NCI-H2227 (cell line): ENCODE measurements around the gene XG.
"Not testable (repeated sequence)": the region's sequence is repeated elsewhere in the genome, so short reads cannot be mapped to it uniquely, and the experiment has no call there.

Experiments used
- DNase-seq: peaks from one replicate; lab custom pipeline; 2025; ENCODE audit not compliant: unreplicated experiment; lab: John Stamatoyannopoulos, UW

The XG gene, protein sequence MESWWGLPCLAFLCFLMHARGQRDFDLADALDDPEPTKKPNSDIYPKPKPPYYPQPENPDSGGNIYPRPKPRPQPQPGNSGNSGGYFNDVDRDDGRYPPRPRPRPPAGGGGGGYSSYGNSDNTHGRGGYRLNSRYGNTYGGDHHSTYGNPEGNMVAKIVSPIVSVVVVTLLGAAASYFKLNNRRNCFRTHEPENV

DNA sequence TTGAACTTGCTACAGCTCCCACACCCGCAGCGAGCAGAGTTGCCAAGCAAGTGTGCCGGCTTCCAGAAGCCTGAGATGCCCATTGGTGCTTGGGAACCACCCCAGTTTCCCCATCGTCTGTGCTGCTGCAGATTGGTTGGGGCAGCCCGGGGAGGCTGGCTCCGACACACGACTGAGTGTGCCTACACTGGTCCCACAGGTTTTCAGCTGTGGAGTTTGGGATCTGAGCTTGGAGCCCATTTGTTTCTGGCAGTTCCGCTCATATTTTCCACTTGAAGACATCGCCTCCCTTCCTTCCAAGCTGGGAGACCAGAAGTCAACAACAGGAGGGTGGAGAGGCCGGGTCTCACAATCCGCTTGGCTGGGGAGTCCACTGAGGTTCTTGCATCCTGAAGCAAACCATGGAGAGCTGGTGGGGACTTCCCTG is at the start of gene XG:
XG (plus strand) TSS at position 167 of the 427 bp plus-strand sequence; CDS start at position 402, 235 bp downstream.
- not testable (repeated sequence) for DNase-seq

DNA sequence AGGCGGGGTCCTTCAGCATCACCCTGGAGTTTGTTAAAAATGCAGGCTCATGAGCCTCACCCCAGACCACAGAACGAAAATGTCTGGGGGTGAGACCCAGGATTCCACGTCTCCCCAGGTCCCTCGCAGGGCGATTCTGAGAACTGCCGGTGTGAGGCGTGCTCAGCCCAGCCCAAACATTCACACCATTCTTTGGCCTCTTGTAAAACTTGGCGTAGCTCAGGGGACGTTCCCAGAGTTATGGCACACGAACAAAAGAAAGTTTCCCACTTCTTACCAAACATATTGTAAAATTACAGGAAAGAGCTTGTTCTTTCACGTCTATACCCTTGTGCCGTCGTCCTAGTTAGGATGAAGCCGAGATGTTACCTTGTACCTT is 47.9 kb upstream of the XG start:
- no peak for DNase-seq

- no peak for DNase-seq
Measured at GRCh38 chrX:2705046-2705832, 46.6 kb upstream of the XG start.

DNA sequence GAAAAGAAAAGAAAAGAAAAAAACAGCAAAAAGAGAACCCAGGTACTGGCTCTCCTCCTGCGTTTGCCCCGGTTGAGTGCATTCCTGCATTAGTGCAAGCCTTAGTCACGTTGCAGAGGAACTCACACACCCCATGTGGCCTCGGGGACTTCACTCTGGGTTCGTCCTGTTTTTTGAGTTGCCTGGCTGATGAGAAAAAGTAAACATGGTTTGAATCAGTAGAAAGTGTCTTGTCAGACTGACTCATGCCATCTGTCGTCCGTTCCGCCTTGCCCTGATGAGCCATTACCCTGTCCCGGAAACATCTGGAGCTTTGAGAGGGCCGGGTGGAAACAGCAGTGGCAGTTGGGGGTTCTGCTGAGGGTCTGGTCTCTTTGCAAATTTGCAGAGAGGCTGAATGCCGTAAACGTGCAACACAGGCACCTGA is 44.5 kb upstream of the XG start:
- DNase-seq = no peak

DNA sequence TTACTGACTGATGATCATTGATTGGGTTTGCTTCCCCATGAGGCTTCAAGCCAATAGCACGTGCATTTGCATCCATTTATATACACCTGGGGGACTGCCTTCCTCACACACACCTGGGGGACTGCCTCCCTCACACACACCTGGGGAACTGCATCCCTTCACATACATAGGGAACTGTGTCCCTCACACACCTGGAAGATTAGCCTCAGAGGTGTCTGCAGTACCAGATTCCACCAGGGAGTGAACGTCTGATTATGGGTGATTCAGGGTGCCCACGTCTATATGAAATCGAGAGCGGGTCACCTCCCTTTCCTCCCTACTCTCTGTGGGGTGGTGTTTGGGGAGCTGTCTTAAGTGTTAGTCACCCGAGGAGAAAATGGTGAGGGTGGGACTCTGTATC is 43.8 kb upstream of the XG start:
- DNase-seq = no peak

DNA sequence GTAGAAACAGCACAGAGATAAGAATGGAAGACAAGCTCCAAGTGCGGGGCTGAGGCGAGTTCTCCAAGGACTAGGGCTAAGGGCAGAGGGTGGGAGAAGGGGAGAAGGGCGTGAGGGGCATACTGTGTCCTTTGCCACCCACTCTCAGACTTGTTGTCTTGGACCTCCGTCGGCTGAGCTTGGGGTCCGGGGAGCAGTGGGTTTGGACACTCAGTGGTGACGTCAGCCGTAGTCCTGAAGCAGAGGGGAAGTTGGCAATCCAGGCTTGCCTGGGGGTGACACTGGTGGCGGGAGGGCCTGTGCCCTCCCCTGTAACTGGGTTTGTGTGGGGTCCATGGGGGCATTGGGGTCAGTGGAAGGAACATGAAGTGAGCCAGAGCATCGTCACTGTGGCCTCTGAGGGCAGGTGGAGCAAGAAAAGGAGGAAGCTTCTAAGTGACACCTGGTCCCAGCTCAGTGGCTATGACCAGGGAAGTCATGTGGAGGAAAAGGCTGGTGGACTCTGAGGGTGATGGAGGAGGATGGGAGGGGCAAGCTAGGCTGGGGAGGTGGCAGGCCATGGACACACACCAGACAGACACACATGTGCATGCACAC is 43.1 kb upstream of the XG start:
- DNase-seq = no peak

GRCh38 chrX:2709556-2709955 is 42.3 kb upstream of the XG start:
- no peak for DNase-seq

GRCh38 chrX:2710041-2710840 is 41.6 kb upstream of the XG start:
- DNase-seq = no peak

- DNase-seq = no peak
Measured at GRCh38 chrX:2711441-2711840, 40.4 kb upstream of the XG start.

DNA sequence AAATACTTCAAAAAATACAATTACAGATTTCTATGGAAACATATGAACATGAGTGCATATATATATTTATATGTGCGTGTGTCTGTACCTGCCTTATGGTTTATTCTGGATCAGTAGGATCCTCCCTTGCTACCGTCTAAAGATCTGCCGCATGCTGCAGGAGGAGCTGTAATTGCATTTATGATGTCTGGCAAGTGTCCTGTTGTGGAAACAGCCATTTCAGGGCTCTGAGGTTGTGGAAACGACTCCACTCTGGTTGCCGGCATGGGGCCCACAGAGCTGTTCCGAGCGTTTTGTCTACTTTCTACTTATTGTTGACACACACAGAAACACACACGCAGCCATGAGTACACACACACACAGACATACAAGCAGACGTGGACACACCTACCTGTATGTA is 39.4 kb upstream of the XG start:
- no peak for DNase-seq

DNA sequence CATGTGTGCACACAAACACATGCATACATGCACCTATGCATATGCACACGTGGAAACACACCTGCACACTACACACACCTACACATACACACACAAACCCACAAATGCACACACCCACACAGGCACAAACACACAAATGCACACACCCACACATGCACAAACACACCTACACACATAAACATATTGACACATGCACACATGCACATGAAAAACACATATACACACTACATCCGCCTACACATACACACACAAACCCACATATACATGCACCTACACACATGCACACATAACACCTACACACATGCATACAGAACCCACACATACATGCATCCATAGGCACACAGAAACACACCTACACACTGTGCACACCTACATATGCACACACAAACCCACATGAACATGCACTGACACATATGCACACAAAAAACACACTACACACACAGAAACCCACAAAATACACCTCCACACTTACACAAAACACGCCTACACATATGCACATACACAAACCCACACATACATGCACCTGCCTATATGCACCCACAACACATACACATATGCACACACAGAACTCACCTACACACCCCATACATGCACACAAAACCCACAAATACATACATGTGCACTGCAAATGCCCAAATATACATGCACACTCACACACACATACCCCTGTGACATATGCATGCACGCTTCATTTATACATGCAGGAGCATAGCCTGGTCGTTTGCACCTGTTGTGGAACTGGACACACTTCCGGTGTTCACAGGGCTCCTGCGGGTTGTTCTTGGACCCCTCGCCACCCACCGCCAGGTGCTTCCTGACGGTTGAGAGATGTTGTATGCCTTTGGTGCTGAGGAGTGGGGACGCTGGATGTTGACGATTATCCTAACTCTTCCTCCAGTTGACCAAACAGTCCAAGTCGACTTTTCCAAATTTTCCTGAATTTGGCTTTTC is 38.7 kb upstream of the XG start:
- DNase-seq = no peak

- DNase-seq = no peak
Measured at GRCh38 chrX:2714551-2714950, 37.3 kb upstream of the XG start.

- DNase-seq = no peak
Measured at GRCh38 chrX:2715066-2715600, 36.7 kb upstream of the XG start.

- DNase-seq = no peak
Measured at GRCh38 chrX:2717312-2717711, 34.5 kb upstream of the XG start.

- DNase-seq = no peak
Measured at GRCh38 chrX:2718821-2719220, 33.0 kb upstream of the XG start.

GRCh38 chrX:2719774-2720447 is 31.9 kb upstream of the XG start:
- DNase-seq = no peak

DNA sequence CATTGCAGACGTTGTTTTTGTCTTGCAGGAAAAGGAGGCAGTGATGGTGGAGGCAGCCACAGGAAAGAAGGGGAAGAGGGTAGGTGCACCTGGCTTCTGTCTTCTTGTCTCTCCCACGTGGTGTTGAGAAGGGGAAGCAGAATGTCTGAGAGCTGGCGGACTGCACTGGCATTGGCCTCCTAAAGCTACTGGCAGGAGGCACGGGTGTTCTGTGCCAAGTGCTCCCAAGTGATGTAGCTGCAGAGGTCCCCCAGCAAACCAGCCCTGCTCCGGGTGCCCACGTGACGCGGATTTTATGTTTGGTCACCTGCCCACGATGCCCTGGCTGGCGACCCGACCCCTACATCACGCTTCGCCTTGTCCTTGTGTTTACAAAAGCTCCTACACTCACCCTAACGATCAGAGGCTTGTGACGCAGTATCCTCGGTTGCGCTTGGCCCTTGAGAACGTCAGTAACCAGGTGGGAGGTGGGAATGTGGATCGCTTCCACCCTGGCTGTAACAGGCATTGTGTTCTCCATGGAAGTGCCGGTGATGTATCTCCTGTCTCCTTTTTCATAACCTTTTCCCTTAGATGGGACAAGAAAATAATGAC is 28.5 kb upstream of the XG start:
- DNase-seq = no peak

DNA sequence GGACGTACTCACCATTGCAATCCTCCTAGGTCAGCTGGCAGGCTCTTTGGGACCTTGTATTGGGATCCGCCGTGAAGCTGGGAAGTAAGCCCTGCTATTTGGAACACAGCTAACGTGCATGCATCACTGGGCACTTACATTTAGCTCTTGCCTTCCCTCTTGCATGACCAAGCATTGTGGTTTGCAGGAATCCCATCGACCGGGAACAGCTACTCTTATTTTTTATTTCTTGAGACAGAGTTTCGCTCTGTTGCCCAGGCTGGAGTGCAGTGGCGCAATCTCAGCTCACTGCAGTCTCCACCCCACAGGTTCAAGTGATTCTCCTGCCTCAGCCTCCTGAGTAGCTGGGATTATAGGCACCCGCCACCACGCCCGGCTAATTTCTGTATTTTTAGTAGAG is 24.6 kb upstream of the XG start:
- not testable (repeated sequence) for DNase-seq

GRCh38 chrX:2732076-2732475 is 19.8 kb upstream of the XG start:
- no peak for DNase-seq
